HepG2 (cell line): ENCODE data around the gene LYPD1. TPM values are rescaled to one million over a fixed set of nuclear protein-coding genes. Genes with fewer than 3 reads are reported as not detected.

Experiments used
- ARNT2 ChIP-seq: sonication (generic); formaldehyde crosslinking; IDR thresholded peaks from 2 replicates; pipeline ENCODE4 v1.8.0; 2022; ENCODE audit warnings: mild to moderate bottlenecking, low read depth, missing genetic modification reagents, moderate library complexity
- FOXA1 ChIP-seq, 2 experiments: fragments of 450-650 bp in 1 of 2; sonication (generic) in 1 of 2; formaldehyde crosslinking in 1 of 2; IDR thresholded peaks; 2 replicates each; pipeline versions ENCODE4 v1.4.0 to v1.6.1; 2016 to 2020; ENCODE audit warnings: missing genetic modification reagents in 1 of 2
- IKZF1 ChIP-seq: fragments of 450-650 bp; IDR thresholded peaks from 2 replicates; pipeline ENCODE4 v1.7.1; 2016
- JDP2 ChIP-seq: sonication (generic); formaldehyde crosslinking; IDR thresholded peaks from 2 replicates; pipeline ENCODE4 v1.8.1; 2022; ENCODE audit warnings: missing genetic modification reagents, borderline replicate concordance
- MIER3 ChIP-seq: IDR thresholded peaks from 2 replicates; pipeline ENCODE4 v1.6.1; 2016; ENCODE audit warnings: missing compliant biosample characterization, borderline replicate concordance
- NONO ChIP-seq, 2 experiments: fragments of 450-650 bp in 1 of 2; sonication (generic) in 1 of 2; formaldehyde crosslinking in 1 of 2; IDR thresholded peaks in 1 of 2; conservative IDR thresholded peaks in 1 of 2; 2 replicates each; pipeline versions ENCODE4 v1.6.1 to v1.8.0; 2017 to 2022; ENCODE audit warnings: mild to moderate bottlenecking in 1 of 2, missing genetic modification reagents in 1 of 2, moderate library complexity in 1 of 2
- PHB2 ChIP-seq: fragments of 450-650 bp; IDR thresholded peaks from 2 replicates; pipeline ENCODE4 v1.6.1; 2018; ENCODE audit not compliant: partially characterized antibody
- PLRG1 ChIP-seq: fragments of 450-650 bp; conservative IDR thresholded peaks from 2 replicates; pipeline ENCODE4 v1.6.1; 2016
- RFX3 ChIP-seq: IDR thresholded peaks from 2 replicates; pipeline ENCODE4 v1.6.1; 2016; ENCODE audit warnings: missing biosample characterization, missing genetic modification reagents
- ZBTB1 ChIP-seq: sonication (generic); formaldehyde crosslinking; IDR thresholded peaks from 2 replicates; pipeline ENCODE4 v1.4.0; 2020; ENCODE audit warnings: missing genetic modification reagents, borderline replicate concordance
- ZNF232 ChIP-seq: sonication (generic); formaldehyde crosslinking; IDR thresholded peaks from 2 replicates; pipeline ENCODE4 v1.4.0; 2020; ENCODE audit warnings: missing genetic modification reagents, borderline replicate concordance
- ZNF274 ChIP-seq: sonication (generic); formaldehyde crosslinking; IDR thresholded peaks from 2 replicates; pipeline ENCODE4 v1.5.1; 2020; ENCODE audit warnings: mild to moderate bottlenecking, missing genetic modification reagents
- ZNF329 ChIP-seq: sonication (generic); formaldehyde crosslinking; IDR thresholded peaks from 2 replicates; pipeline ENCODE4 v1.9.0; 2021; ENCODE audit warnings: low read depth, mild to moderate bottlenecking, missing genetic modification reagents
- ZNF776 ChIP-seq: sonication (generic); formaldehyde crosslinking; IDR thresholded peaks from 2 replicates; pipeline ENCODE4 v1.4.0; 2020; ENCODE audit warnings: mild to moderate bottlenecking, missing genetic modification reagents
- polyA plus RNA-seq, 8 experiments: library from polyadenylated mRNA; depleted of rRNA in 3 of 8; stranded (reverse) in 7 of 8; unstranded in 1 of 8; fragments of >200 nt; fragmentation: Illumina TruSeq in 4 of 8; extraction: Trizol in 4 of 8; gene quantifications; 2 replicates each; pipeline versions ENCODE4 v1.2.1 to v1.2.3, GENCODE V29; 2011 to 2016; ENCODE audit warnings: low read depth in 4 of 8, missing spikeins in 1 of 8, mixed read lengths in 1 of 8; ENCODE audit not compliant: insufficient read depth in 1 of 8
- total RNA-seq, 5 experiments: library from RNA; depleted of rRNA; stranded (reverse); fragments of >200 nt; fragmentation: Illumina TruSeq; extraction: Trizol; gene quantifications; 2 replicates each; pipeline ENCODE4 v1.2.3, GENCODE V29; 2016; ENCODE audit warnings: low read depth in 1 of 5
- TF ChIP-seq, protein P1 (sequence below): fragments of 450-650 bp; IDR thresholded peaks from 2 replicates; pipeline ENCODE4 v1.6.1; 2016
- TF ChIP-seq, protein P2 (sequence below): sonication (generic); formaldehyde crosslinking; IDR thresholded peaks from 2 replicates; pipeline ENCODE4 v1.9.0; 2022; ENCODE audit warnings: missing genetic modification reagents, mild to moderate bottlenecking, borderline replicate concordance
- TF ChIP-seq, protein P3 (sequence below): sonication (generic); formaldehyde crosslinking; IDR thresholded peaks from 2 replicates; pipeline ENCODE4 v1.8.1; 2023; ENCODE audit warnings: mild to moderate bottlenecking, moderate library complexity, missing genetic modification reagents
- TF ChIP-seq, protein P4 (sequence below): sonication (generic); formaldehyde crosslinking; IDR thresholded peaks from 2 replicates; pipeline ENCODE4 v1.5.1; 2020; ENCODE audit warnings: missing genetic modification reagents, mild to moderate bottlenecking, borderline replicate concordance

The LYPD1 gene
- total and polyA plus RNA-seq, 2 of the 13 experiments (the other 11 are each of a cell fraction or from before 2014, with no cell fraction given) = not detected

DNA sequence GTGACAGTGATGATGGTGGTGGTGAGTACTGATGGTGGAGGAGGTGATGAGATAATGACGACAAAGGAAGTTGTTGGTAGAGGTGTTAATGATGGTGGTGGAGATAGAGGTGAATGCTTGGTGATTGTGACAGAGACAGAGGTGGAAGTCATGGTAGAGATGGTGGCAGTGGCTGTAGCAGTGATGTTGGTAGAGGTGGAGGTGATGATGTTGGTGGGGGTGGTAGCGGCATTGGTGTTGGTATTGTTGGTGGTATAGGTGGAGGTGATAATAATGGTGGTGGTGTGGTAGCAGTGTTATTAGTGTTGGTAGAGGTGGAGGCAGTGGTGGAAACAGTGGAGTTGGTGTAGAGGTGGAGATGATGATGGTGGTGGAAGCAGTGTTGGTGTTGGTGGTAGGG, 36.4 kb downstream of the LYPD1 start (continued):
- TF ChIP-seq ZNF776 (CRISPR knock-in tag) (0 out of 2 replicates have a peak, but pooled peaks have one; percentile 20), ZBTB1 (CRISPR knock-in tag) (no peak), ZNF329 (CRISPR knock-in tag) (no peak), NONO (IDR thresholded peaks at IDR 0.05) (0 out of 2 replicates have a peak, but pooled peaks have one; percentile 5), NONO (CRISPR knock-in tag; conservative IDR thresholded peaks at IDR 0.05) (no peak), ZNF274 (CRISPR knock-in tag) (no peak), PHB2 (peak; percentile 64), PLRG1 (0 out of 2 replicates have a peak, but pooled peaks have one; percentile 12), ZNF232 (CRISPR knock-in tag) (no peak), ARNT2 (CRISPR knock-in tag) (no peak), JDP2 (CRISPR knock-in tag) (no peak), FOXA1 (IDR thresholded peaks at IDR 0.05) (peak; percentile 19; the same call in 1 of the 2 replicates), FOXA1 (CRISPR knock-in tag; IDR thresholded peaks at IDR 0.05) (no peak), IKZF1 (0 out of 2 replicates have a peak, but pooled peaks have one; percentile 47), RFX3 (CRISPR knock-in tag) (no peak), MIER3 (CRISPR knock-in tag) (no peak)
- TF ChIP-seq, protein P1, sequence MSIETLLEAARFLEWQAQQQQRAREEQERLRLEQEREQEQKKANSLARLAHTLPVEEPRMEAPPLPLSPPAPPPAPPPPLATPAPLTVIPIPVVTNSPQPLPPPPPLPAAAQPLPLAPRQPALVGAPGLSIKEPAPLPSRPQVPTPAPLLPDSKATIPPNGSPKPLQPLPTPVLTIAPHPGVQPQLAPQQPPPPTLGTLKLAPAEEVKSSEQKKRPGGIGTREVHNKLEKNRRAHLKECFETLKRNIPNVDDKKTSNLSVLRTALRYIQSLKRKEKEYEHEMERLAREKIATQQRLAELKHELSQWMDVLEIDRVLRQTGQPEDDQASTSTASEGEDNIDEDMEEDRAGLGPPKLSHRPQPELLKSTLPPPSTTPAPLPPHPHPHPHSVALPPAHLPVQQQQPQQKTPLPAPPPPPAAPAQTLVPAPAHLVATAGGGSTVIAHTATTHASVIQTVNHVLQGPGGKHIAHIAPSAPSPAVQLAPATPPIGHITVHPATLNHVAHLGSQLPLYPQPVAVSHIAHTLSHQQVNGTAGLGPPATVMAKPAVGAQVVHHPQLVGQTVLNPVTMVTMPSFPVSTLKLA = 0 out of 2 replicates have a peak, but pooled peaks have one; percentile 5
- TF ChIP-seq, protein P2, sequence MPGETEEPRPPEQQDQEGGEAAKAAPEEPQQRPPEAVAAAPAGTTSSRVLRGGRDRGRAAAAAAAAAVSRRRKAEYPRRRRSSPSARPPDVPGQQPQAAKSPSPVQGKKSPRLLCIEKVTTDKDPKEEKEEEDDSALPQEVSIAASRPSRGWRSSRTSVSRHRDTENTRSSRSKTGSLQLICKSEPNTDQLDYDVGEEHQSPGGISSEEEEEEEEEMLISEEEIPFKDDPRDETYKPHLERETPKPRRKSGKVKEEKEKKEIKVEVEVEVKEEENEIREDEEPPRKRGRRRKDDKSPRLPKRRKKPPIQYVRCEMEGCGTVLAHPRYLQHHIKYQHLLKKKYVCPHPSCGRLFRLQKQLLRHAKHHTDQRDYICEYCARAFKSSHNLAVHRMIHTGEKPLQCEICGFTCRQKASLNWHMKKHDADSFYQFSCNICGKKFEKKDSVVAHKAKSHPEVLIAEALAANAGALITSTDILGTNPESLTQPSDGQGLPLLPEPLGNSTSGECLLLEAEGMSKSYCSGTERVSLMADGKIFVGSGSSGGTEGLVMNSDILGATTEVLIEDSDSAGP (CRISPR knock-in tag) = no peak
- TF ChIP-seq, protein P3, sequence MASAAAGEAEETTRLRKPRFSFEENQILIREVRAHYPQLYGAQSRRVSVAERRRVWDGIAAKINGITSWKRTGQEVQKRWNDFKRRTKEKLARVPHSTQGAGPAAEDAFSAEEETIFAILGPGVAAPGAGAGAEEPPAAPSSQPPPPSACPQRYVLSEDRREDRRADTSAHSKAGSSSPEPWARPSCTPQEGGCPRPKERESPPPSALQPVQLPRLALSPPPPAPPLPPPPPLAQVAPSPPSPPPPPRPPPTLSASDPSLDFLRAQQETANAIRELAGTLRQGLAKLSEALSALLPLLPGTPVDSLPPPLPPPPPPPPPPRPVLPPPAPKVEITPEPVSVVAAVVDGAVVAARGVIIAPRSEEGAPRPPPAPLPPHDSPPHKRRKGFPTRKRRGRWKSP (CRISPR knock-in tag) = no peak
- TF ChIP-seq, protein P4, sequence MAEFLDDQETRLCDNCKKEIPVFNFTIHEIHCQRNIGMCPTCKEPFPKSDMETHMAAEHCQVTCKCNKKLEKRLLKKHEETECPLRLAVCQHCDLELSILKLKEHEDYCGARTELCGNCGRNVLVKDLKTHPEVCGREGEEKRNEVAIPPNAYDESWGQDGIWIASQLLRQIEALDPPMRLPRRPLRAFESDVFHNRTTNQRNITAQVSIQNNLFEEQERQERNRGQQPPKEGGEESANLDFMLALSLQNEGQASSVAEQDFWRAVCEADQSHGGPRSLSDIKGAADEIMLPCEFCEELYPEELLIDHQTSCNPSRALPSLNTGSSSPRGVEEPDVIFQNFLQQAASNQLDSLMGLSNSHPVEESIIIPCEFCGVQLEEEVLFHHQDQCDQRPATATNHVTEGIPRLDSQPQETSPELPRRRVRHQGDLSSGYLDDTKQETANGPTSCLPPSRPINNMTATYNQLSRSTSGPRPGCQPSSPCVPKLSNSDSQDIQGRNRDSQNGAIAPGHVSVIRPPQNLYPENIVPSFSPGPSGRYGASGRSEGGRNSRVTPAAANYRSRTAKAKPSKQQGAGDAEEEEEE (CRISPR knock-in tag) = no peak
